ENCODE measurements around the gene SNAI3. TPM values are rescaled to one million over a fixed set of nuclear protein-coding genes. Genes with fewer than 3 reads are reported as not detected.

Gene SNAI3
- total RNA-seq, 1 donor from 2014 or later = 6.1 TPM

DNA sequence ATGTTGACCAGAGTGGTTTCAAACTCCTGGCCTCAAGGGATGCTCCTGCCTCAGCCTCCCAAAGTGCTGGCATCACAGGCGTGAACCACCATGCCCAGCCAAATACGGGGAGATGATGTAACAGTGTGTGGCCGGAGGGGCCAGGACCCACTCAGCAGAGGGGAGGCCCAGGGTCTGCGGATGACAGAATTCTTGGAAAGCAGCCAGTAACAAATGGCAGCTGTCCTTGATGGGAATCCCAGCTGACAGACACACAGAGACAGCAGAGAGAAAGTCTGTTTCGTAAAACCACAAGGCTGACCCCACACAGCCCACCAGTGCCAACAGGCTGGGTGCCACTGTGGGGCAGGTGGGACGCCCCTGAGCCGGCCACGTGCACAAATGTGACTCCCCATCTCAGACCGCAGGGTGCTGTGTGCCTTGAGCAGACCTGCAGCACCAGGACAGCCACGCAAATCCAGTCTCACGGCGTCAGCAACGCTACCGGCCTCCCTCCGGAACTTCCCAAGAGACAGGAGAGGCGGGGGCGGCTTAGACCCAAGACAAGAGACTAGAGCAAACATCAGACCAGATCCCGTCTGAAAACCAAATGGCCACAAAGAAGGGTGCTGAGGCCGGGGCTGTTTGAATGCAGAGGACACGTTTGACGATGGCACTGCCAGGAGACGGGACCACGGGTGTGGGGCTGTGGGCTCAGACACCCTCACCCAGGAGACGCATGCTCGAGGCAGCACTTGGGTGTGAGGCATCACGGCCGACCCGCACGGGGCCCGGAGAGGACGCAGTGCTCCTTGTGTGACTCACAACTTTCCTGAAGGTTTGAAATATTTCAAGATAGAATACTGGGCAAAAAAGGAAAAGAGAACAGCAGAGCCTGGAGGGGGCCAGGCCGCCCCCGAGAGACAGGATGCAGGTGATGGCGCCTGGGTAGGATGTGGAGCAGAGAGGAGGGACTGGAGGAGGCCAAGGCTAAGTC lies 44.6 kb upstream of the SNAI3 start:
- Histone ChIP-seq H3K36me3 (peaks cover 81% of the 10 kb centered on the region), H3K27me3 (ENCODE audit: low read depth) (no peaks in the 10 kb centered on the region), H3K9me3 (no peaks in the 10 kb centered on the region), H3K4me1 (no peaks in the 10 kb centered on the region), H3K4me3 (no peak overlapping the region), H3K27ac (no peak overlapping the region)
- DNase-seq (no peak), ATAC-seq (no peak)
- intact Hi-C loops (cut with DNase I) = no loop called here
- no peak for TF ChIP-seq CTCF (IDR thresholded peaks at IDR 0.05)

GRCh38 chr16:88727871-88728270 lies 41.6 kb upstream of the SNAI3 start:
- H3K9me3 ChIP-seq = no peaks in the 10 kb centered on the region
- H3K4me3 ChIP-seq = no peak overlapping the region
- ATAC-seq = no peak
- no peaks in the 10 kb centered on the region for H3K27me3 ChIP-seq (ENCODE audit: low read depth)
- no peak for TF ChIP-seq CTCF (IDR thresholded peaks at IDR 0.05)
- peaks cover 81% of the 10 kb centered on the region for H3K36me3 ChIP-seq
- no peak for DNase-seq
- intact Hi-C loops (cut with DNase I) = no loop called here
- no peak overlapping the region for H3K27ac ChIP-seq
- H3K4me1 ChIP-seq = no peaks in the 10 kb centered on the region

DNA sequence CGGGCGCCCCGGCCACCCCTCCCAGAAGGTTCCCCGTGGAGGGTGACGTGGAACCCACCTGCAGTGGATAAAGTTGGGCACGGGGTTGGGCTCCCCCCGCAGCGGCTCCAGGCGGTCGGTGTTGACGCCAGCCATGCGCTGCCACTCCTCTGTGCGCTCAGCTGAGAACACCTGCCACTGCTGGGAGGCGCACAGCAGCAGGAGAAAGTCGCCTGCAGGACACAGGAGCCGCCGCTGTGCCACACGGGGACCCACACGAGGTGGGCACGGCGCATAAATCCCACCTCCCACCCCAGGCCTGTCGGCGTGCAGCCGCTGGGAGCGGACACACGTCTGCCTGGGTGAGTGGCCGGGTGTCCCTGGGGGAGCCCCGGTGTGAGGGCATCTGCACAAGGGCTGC lies 40.7 kb upstream of the SNAI3 start:
- no peaks in the 10 kb centered on the region for H3K9me3 ChIP-seq
- no peaks in the 10 kb centered on the region for H3K4me1 ChIP-seq
- H3K27ac ChIP-seq = no peak overlapping the region
- no peak for TF ChIP-seq CTCF (IDR thresholded peaks at IDR 0.05)
- peaks cover 81% of the 10 kb centered on the region for H3K36me3 ChIP-seq
- ATAC-seq (no peak), DNase-seq (no peak)
- H3K27me3 ChIP-seq (ENCODE audit: low read depth) = no peaks in the 10 kb centered on the region
- intact Hi-C loops (cut with DNase I) = no loop called here
- H3K4me3 ChIP-seq = no peak overlapping the region

- Histone ChIP-seq H3K9me3 (no peaks in the 10 kb centered on the region), H3K4me3 (no peak overlapping the region), H3K4me1 (no peaks in the 10 kb centered on the region), H3K27ac (no peak overlapping the region), H3K36me3 (peaks cover 84% of the 10 kb centered on the region), H3K27me3 (ENCODE audit: low read depth) (no peaks in the 10 kb centered on the region)
- no peak for DNase-seq
- intact Hi-C loops (cut with DNase I) = no loop called here
- ATAC-seq = no peak
- no peak for TF ChIP-seq CTCF (IDR thresholded peaks at IDR 0.05)
These were observed 40.1 kb upstream of the SNAI3 start for GRCh38 chr16:88726408-88726749.

DNA sequence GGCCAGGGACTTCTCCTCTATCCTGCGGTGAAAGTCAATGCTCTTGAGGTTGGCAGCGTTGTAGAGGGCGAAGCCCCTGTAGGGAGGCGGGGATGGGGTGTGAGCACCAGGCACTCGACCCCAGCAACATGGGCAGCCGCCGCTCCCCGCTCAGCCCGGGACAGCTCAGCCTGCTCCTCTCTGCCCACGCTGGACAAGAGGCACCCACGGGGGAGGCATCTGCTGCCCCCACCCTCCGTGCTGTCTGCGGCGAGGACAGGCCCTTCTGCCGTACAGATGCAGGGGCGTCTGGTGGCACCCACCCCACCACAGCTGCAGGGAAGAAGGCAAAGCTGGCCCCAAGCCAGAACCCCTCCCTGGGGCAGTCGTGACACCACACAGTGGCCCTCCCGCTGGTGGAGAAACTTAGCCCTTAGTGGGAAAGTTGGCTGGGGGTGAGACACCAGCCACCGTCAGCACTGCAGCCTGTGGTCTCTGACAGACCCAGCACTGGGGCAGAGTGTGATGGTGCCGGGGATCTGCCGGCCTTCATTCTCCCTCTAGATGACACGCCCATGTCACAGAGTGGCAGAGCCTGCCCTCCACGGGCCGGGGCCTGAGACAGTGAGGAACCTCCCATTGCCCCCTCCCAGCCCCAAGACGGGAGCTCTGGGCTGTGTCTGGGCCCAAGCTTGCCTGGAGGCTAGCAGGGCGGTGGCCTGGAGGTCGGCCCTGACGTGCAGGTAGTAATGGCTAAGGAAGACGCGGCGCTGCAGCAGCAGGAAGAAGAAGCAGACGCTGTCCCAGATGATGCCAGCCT lies 39.5 kb upstream of the SNAI3 start:
- ATAC-seq (peak in 1 of 2 donors; percentile 4), DNase-seq (no peak)
- Histone ChIP-seq H3K27me3 (ENCODE audit: low read depth) (no peaks in the 10 kb centered on the region), H3K4me3 (no peak overlapping the region), H3K4me1 (no peaks in the 10 kb centered on the region), H3K27ac (no peak overlapping the region), H3K9me3 (no peaks in the 10 kb centered on the region), H3K36me3 (peaks cover 84% of the 10 kb centered on the region)
- intact Hi-C loops (cut with DNase I) = no loop called here
- TF ChIP-seq CTCF (IDR thresholded peaks at IDR 0.05) = no peak
